ENCODE measurements around the gene ERCC3. TPM values are rescaled to one million over a fixed set of nuclear protein-coding genes. Genes with fewer than 3 reads are reported as not detected.

The ERCC3 gene
- polyA plus RNA-seq, 1 of the 3 experiments (the other 2 are of a cell fraction), result 84.8 TPM

DNA sequence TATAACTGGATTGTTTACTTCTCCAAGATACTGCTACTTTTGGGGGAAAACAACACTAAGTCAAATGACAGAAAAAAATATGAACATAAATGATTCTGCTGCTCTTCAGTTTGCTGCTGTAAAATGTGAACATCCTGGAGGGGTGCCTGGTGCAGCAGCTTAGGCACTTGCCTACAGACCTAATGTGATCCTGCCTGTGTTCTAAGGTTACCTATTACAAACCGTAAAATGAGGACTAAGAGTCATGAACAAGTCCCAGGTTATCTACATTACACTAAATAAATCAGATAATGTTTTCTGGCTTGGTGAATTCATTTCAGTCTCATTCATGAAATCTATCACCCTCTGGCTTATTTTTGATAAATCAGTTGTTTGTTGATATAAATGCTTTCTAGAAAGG lies 38.4 kb upstream of the ERCC3 start (continued):
- TF ChIP-seq, protein P1, sequence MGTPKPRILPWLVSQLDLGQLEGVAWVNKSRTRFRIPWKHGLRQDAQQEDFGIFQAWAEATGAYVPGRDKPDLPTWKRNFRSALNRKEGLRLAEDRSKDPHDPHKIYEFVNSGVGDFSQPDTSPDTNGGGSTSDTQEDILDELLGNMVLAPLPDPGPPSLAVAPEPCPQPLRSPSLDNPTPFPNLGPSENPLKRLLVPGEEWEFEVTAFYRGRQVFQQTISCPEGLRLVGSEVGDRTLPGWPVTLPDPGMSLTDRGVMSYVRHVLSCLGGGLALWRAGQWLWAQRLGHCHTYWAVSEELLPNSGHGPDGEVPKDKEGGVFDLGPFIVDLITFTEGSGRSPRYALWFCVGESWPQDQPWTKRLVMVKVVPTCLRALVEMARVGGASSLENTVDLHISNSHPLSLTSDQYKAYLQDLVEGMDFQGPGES (IDR thresholded peaks at IDR 0.05; ENCODE audit: low read depth, low read length), result no peak
- no peak for TF ChIP-seq RXRA (IDR thresholded peaks at IDR 0.05; ENCODE audit: borderline replicate concordance, low read depth)

DNA sequence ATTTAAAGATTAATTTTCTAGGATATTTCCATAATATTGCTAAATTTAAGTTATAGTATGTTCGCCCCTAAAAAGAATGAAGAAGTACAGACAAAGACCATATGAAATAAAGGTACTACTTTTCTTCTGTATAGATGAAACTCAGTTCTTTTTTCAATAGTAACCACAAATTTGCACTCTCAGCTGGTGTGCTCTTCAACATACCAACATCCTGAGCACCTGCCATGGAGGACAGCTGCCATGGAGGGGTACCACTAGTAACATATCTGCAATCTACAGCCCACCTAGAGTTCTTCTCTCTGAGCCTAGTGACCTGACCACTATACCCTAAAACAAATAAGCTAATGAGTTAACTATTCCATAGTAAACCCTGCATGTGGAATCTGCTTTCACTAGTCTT lies 36.8 kb upstream of the ERCC3 start:
- no peaks in the 10 kb centered on the region for H3K9me3 ChIP-seq
- no peak overlapping the region for H3K9ac ChIP-seq
- H3K27ac ChIP-seq (ENCODE audit: low read depth in 2 of 2, low read length in 1 of 2), result no peak overlapping the region
- H2AFZ ChIP-seq (ENCODE audit: low read depth), result no peak overlapping the region
- peaks cover 40 to 74% of the 10 kb centered on the region in 2 experiments for H3K36me3 ChIP-seq (replicated peaks in 1 of 2; ENCODE audit: control insufficient read depth in 1 of 2, insufficient read depth in 2 of 2, low read length in 1 of 2)
- no peaks in the 10 kb centered on the region for H3K27me3 ChIP-seq (ENCODE audit: insufficient read depth)
- peaks cover 14% of the 10 kb centered on the region for H3F3A ChIP-seq (replicated peaks; ENCODE audit: insufficient read depth)
- no peaks in the 10 kb centered on the region for H4K20me1 ChIP-seq (ENCODE audit: insufficient read depth)
- H3K4me1 ChIP-seq (ENCODE audit: control insufficient read depth in 1 of 2, insufficient read depth in 2 of 2, low read depth in 1 of 2, low read length in 1 of 2), result no peaks in the 10 kb centered on the region; a peak in 1 of 4 replicates
- 96% methylated on average over 1 of the region's 1 CpG for WGBS (ENCODE audit: low lambda C conversion rate)
- CTCF ChIA-PET, result interaction anchor here (3.2 kb wide), 1 partner anchor 149 kb away, joined by 18 read pairs; no protein-coding TSS in a partner anchor
- no peaks in the 10 kb centered on the region; the same call in 1 of the 2 replicates for H3K9me2 ChIP-seq
- H3K4me3 ChIP-seq (ENCODE audit: low read depth in 2 of 2, low read length in 1 of 2), result no peak overlapping the region
- no peak for DNase-seq
- TF ChIP-seq RCOR1 (IDR thresholded peaks at IDR 0.05; ENCODE audit: low read length) (no peak), JUND (IDR thresholded peaks at IDR 0.05) (no peak)
- TF ChIP-seq, protein P2, sequence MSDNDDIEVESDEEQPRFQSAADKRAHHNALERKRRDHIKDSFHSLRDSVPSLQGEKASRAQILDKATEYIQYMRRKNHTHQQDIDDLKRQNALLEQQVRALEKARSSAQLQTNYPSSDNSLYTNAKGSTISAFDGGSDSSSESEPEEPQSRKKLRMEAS (IDR thresholded peaks at IDR 0.05; ENCODE audit: low read depth), result no peak
- H3K4me2 ChIP-seq, result no peak overlapping the region
- H3K79me2 ChIP-seq (ENCODE audit: insufficient read depth), result peaks cover 14% of the 10 kb centered on the region
- POLR2A ChIA-PET, result no interaction called here

DNA sequence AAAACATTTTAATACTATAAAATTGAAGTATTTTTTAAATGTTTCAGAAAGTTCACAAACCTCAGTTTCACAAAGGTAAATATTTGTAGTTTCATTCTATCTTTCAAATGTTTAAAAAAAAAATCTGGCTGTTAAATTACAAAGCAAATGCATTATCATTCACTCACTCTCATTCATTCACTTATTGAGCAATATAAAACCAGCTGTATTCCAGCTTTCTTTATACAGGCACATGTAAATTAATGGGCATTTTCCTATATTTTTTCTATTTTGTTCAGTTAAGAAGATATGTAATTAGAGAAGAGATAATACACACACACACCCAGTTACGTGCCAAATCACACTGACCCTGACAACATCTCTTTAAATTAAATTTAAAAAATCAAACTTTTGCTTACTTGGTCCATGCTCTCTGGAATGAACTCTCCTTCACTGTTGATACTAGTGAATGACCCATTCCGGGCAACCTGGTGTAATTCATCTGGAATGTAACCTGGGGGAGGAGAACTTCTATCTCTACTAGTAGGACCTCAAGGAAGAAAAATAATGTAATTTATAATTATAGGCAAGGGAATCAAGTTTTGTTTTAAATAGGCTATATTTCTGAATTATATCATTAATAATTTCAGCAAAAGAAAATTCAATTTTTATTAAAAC lies 32.5 kb upstream of the ERCC3 start:
- Histone ChIP-seq H3K9me2 (no peaks in the 10 kb centered on the region), H3K27me3 (ENCODE audit: insufficient read depth) (no peaks in the 10 kb centered on the region), H4K20me1 (ENCODE audit: insufficient read depth) (no peaks in the 10 kb centered on the region), H3K9ac (no peak overlapping the region), H3K79me2 (ENCODE audit: insufficient read depth) (peaks cover 13% of the 10 kb centered on the region), H3K27ac (ENCODE audit: low read depth in 2 of 2, low read length in 1 of 2) (no peak overlapping the region), H3K4me2 (no peak overlapping the region), H3F3A (replicated peaks; ENCODE audit: insufficient read depth) (peaks cover 14% of the 10 kb centered on the region), H3K36me3 (replicated peaks in 1 of 2; ENCODE audit: control insufficient read depth in 1 of 2, insufficient read depth in 2 of 2, low read length in 1 of 2) (peaks cover 64 to 73% of the 10 kb centered on the region in 2 experiments), H3K4me1 (ENCODE audit: control insufficient read depth in 1 of 2, insufficient read depth in 2 of 2, low read depth in 1 of 2, low read length in 1 of 2) (no peaks in the 10 kb centered on the region; a peak in 1 of 4 replicates), H3K9me3 (no peaks in the 10 kb centered on the region), H3K4me3 (ENCODE audit: low read depth in 2 of 2, low read length in 1 of 2) (no peak overlapping the region), H2AFZ (ENCODE audit: low read depth) (no peak overlapping the region)
- TF ChIP-seq, protein P2 (IDR thresholded peaks at IDR 0.05; ENCODE audit: low read depth), result no peak
- TF ChIP-seq ELF1 (IDR thresholded peaks at IDR 0.05), result no peak
- no peak for TF ChIP-seq GABPA (IDR thresholded peaks at IDR 0.05; ENCODE audit: low read depth)
- no peak for TF ChIP-seq SIN3A (IDR thresholded peaks at IDR 0.05; ENCODE audit: borderline replicate concordance, low read depth, low read length)
- 79% methylated on average over 2 of the region's 2 CpGs for WGBS (ENCODE audit: low lambda C conversion rate)
- POLR2A ChIA-PET, result no interaction called here
- CTCF ChIA-PET, result interaction anchor here (1.0 to 9.4 kb wide), 6 partner anchors 14 to 154 kb away, joined by 3 to 121 read pairs (median 6); no protein-coding TSS in a partner anchor
- DNase-seq, result no peak
